SK-N-SH (cell line): ENCODE measurements around the gene APOO. TPM values are rescaled to one million over a fixed set of nuclear protein-coding genes. Genes with fewer than 3 reads are reported as not detected.

ENCODE experiments used
- CTCF ChIA-PET: fragments of 300-600, 350-600 bp; formaldehyde crosslinking; extraction: SDS; loops from one replicate; lab custom pipeline; 2021; lab: Yijun Ruan, JAX
- POLR2A ChIA-PET: fragments of 350-600 bp; sonication (Branson Sonifier 250); formaldehyde crosslinking; extraction: SDS; loops from one replicate; lab custom pipeline; 2020; ENCODE audit warnings: antibody characterized with exemption, inconsistent platforms; lab: Yijun Ruan, JAX
- DNase-seq: peaks from one replicate; pipeline ENCODE4 v3.0.0; 2012
- H2AFZ ChIP-seq: fragments of 200-600 bp; sonication (generic); 2 replicates; pipeline ENCODE4 v1.8.1; 2016; ENCODE audit warnings: antibody characterized with exemption, mild to moderate bottlenecking, low read depth
- H3F3A ChIP-seq: fragments of 200-600 bp; sonication (generic); replicated peaks from 2 replicates; pipeline ENCODE3; 2016; ENCODE audit warnings: antibody characterized with exemption, mild to moderate bottlenecking; ENCODE audit not compliant: insufficient read depth
- H3K27ac ChIP-seq, 2 experiments: fragments of 200-500 bp in 1 of 2; fragments of 200-600 bp in 1 of 2; sonication (Bioruptor generic) in 1 of 2; sonication (generic), shearing (Covaris generic) in 1 of 2; 2 replicates each; pipeline versions ENCODE4 v1.5.1 to v1.6.1; 2014 to 2016; ENCODE audit warnings: low read depth in 2 of 2, inconsistent platforms in 1 of 2, low read length in 1 of 2, mild to moderate bottlenecking in 1 of 2, mixed read lengths in 1 of 2
- H3K27me3 ChIP-seq: fragments of 200-600 bp; sonication (generic), shearing (Covaris generic); 2 replicates; pipeline ENCODE4 v1.6.1; 2016; ENCODE audit warnings: mixed run types; ENCODE audit not compliant: insufficient read depth
- H3K36me3 ChIP-seq, 2 experiments: fragments of 200-500 bp in 1 of 2; fragments of 200-600 bp in 1 of 2; sonication (Bioruptor generic) in 1 of 2; sonication (generic) in 1 of 2; replicated peaks in 1 of 2; 2 replicates each; pipeline versions ENCODE3 to v1.5.1; 2014 to 2016; ENCODE audit warnings: low read length in 1 of 2, mild to moderate bottlenecking in 1 of 2; ENCODE audit not compliant: insufficient read depth in 2 of 2, control insufficient read depth in 1 of 2
- H3K4me1 ChIP-seq, 2 experiments: fragments of 200-500 bp in 1 of 2; fragments of 200-600 bp in 1 of 2; sonication (Bioruptor generic) in 1 of 2; sonication (generic), shearing (Covaris generic) in 1 of 2; 2 replicates each; pipeline versions ENCODE4 v1.5.1 to v1.6.1; 2014 to 2016; ENCODE audit warnings: low read depth in 1 of 2, low read length in 1 of 2, mixed run types in 1 of 2; ENCODE audit not compliant: insufficient read depth in 2 of 2, control insufficient read depth in 1 of 2
- H3K4me2 ChIP-seq: fragments of 200-600 bp; sonication (generic), shearing (Covaris generic); 2 replicates; pipeline ENCODE4 v1.6.1; 2017; ENCODE audit warnings: mixed run types
- H3K4me3 ChIP-seq, 2 experiments: fragments of 200-500 bp in 1 of 2; fragments of 200-600 bp in 1 of 2; sonication (Bioruptor generic) in 1 of 2; sonication (generic), shearing (Covaris generic) in 1 of 2; 2 replicates each; pipeline versions ENCODE4 v1.5.1 to v1.8.1; 2014 to 2016; ENCODE audit warnings: low read depth in 2 of 2, inconsistent platforms in 1 of 2, low read length in 1 of 2, mild to moderate bottlenecking in 1 of 2, mixed read lengths in 1 of 2, moderate library complexity in 1 of 2
- H3K79me2 ChIP-seq: fragments of 200-600 bp; sonication (generic); 2 replicates; pipeline ENCODE4 v1.8.1; 2017; ENCODE audit warnings: mild to moderate bottlenecking; ENCODE audit not compliant: insufficient read depth
- H3K9ac ChIP-seq: fragments of 200-600 bp; sonication (generic); 2 replicates; pipeline ENCODE4 v1.6.1; 2017; ENCODE audit warnings: mixed run types
- H3K9me2 ChIP-seq: fragments of 200-600 bp; sonication (generic); 2 replicates; pipeline ENCODE4 v1.6.1; 2017; ENCODE audit warnings: mixed run types
- H3K9me3 ChIP-seq: fragments of 200-600 bp; sonication (generic); 2 replicates; pipeline ENCODE4 v1.6.1; 2017; ENCODE audit warnings: mixed run types, mild to moderate bottlenecking, moderate library complexity
- H4K20me1 ChIP-seq: fragments of 200-600 bp; sonication (generic); 2 replicates; pipeline ENCODE4 v1.6.1; 2017; ENCODE audit warnings: mild to moderate bottlenecking, mixed run types; ENCODE audit not compliant: insufficient read depth
- CHD2 ChIP-seq: fragments of 150-350 bp; IDR thresholded peaks from 2 replicates; pipeline ENCODE4 v1.6.1; 2018; ENCODE audit warnings: low read length; ENCODE audit not compliant: partially characterized antibody
- ELF1 ChIP-seq: IDR thresholded peaks from 2 replicates; pipeline ENCODE4 v1.4.0; 2012
- EZH2phosphoT487 ChIP-seq: fragments of 200-600 bp; sonication (generic); IDR thresholded peaks from 2 replicates; pipeline ENCODE4 v1.6.1; 2017; ENCODE audit warnings: low read depth, mixed run types, mild to moderate bottlenecking, antibody characterized with exemption, moderate library complexity, borderline replicate concordance
- FOSL2 ChIP-seq: IDR thresholded peaks from 2 replicates; pipeline ENCODE4 v1.4.0; 2012; ENCODE audit warnings: low read depth, mild to moderate bottlenecking, moderate library complexity, borderline replicate concordance
- FOXM1 ChIP-seq: IDR thresholded peaks from 2 replicates; pipeline ENCODE4 v1.4.0; 2012; ENCODE audit warnings: low read depth, mild to moderate bottlenecking
- GABPA ChIP-seq: IDR thresholded peaks from 2 replicates; pipeline ENCODE4 v1.4.0; 2012; ENCODE audit warnings: low read depth, mild to moderate bottlenecking
- JUND ChIP-seq: IDR thresholded peaks from 2 replicates; pipeline ENCODE4 v1.4.0; 2012
- MXI1 ChIP-seq: IDR thresholded peaks from 2 replicates; pipeline ENCODE4 v1.6.1; 2012; ENCODE audit warnings: mild to moderate bottlenecking, low read depth, low read length, improper control_type of control experiment
- RAD21 ChIP-seq: IDR thresholded peaks from 2 replicates; pipeline ENCODE4 v1.6.1; 2012; ENCODE audit warnings: mild to moderate bottlenecking, low read length
- RCOR1 ChIP-seq: fragments of 150-350 bp; IDR thresholded peaks from 2 replicates; pipeline ENCODE4 v1.6.1; 2017; ENCODE audit warnings: antibody characterized with exemption, low read length
- RFX5 ChIP-seq: IDR thresholded peaks from 2 replicates; pipeline ENCODE4 v1.6.1; 2012; ENCODE audit warnings: mild to moderate bottlenecking, improper control_type of control experiment, low read length
- RXRA ChIP-seq: IDR thresholded peaks from 2 replicates; pipeline ENCODE4 v1.4.0; 2012; ENCODE audit warnings: low read depth, mild to moderate bottlenecking, borderline replicate concordance
- SIN3A ChIP-seq: IDR thresholded peaks from 2 replicates; pipeline ENCODE4 v1.6.1; 2012; ENCODE audit warnings: low read depth, mild to moderate bottlenecking, low read length, moderate library complexity, borderline replicate concordance
- SMC3 ChIP-seq: IDR thresholded peaks from 2 replicates; pipeline ENCODE4 v1.6.1; 2012; ENCODE audit warnings: low read depth, low read length, improper control_type of control experiment
- TAF1 ChIP-seq: IDR thresholded peaks from 2 replicates; pipeline ENCODE4 v1.6.1; 2012; ENCODE audit warnings: low read depth, mild to moderate bottlenecking, low read length, moderate library complexity, borderline replicate concordance
- TEAD4 ChIP-seq: IDR thresholded peaks from 2 replicates; pipeline ENCODE4 v1.4.0; 2012; ENCODE audit warnings: mild to moderate bottlenecking, borderline replicate concordance; ENCODE audit not compliant: insufficient read depth
- YY1 ChIP-seq: IDR thresholded peaks from 2 replicates; pipeline ENCODE4 v1.4.0; 2012; ENCODE audit warnings: low read depth, mild to moderate bottlenecking
- WGBS: methylation state at CpG from one replicate; pipeline ENCODE4 v1.1.6; 2017; ENCODE audit warnings: low lambda C conversion rate; 5-methylcytosine and 5-hydroxymethylcytosine counted together
- polyA plus RNA-seq, 3 experiments: library from polyadenylated mRNA; depleted of rRNA; stranded (reverse); fragments of >200 nt; gene quantifications; 2 replicates each; pipeline ENCODE4 v1.2.3, GENCODE V29; 2012
- TF ChIP-seq, protein P1 (sequence below): fragments of 200-600 bp; sonication (generic); IDR thresholded peaks from 2 replicates; pipeline ENCODE4 v1.6.1; 2017; ENCODE audit warnings: antibody characterized with exemption, mild to moderate bottlenecking, moderate library complexity
- TF ChIP-seq, protein P2 (sequence below): IDR thresholded peaks from 2 replicates; pipeline ENCODE4 v1.4.0; 2012; ENCODE audit warnings: low read depth, borderline replicate concordance
- TF ChIP-seq, protein P3 (sequence below): IDR thresholded peaks from 2 replicates; pipeline ENCODE4; 2012

APOO gene
- polyA plus RNA-seq, 1 of the 3 experiments (the other 2 are of a cell fraction), result 22.0 TPM

DNA sequence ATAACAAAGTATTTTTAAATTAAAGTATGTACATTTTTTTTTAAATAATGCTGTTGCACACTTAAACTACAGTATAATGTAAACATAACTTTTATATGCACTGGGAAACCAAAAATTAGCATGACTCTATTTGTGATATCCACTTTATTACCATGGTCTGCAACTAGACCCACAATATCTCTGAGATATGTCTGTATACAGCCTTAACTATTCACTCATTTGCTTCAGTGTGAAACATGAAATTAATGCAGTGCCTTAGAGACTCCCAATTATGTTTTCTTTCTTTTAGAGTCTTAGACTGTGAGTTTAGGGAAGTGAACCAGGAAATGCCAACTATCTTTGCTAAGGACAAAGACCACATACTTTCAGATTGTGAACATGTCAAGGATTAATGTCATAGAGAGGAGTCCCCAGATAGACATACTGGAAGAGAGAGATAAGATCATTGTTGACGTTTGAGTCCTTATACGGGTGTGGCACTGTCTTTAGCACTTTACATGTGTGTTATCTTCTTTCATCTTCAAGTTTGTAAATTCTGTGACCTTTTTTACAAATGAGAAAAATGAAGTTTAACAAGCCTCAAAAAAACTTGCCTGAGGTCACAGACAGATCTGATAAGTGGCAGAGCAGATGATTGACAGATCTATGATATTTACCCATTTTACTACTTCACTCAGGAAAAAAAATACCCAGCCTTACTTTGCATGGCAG is 23.3 kb upstream of the APOO start:
- no peaks in the 10 kb centered on the region for H3K9me2 ChIP-seq
- H3K4me1 ChIP-seq, result no peaks in the 10 kb centered on the region
- DNase-seq, result no peak
- POLR2A ChIA-PET, result no interaction called here
- TF ChIP-seq SIN3A, result no peak
- no peak for TF ChIP-seq RFX5
- TF ChIP-seq SMC3, result no peak
- no peak for TF ChIP-seq FOSL2
- no peak for TF ChIP-seq TEAD4
- TF ChIP-seq RAD21, result no peak
- no peak for TF ChIP-seq EZH2phosphoT487
- TF ChIP-seq GABPA, result no peak
- TF ChIP-seq, protein P1, sequence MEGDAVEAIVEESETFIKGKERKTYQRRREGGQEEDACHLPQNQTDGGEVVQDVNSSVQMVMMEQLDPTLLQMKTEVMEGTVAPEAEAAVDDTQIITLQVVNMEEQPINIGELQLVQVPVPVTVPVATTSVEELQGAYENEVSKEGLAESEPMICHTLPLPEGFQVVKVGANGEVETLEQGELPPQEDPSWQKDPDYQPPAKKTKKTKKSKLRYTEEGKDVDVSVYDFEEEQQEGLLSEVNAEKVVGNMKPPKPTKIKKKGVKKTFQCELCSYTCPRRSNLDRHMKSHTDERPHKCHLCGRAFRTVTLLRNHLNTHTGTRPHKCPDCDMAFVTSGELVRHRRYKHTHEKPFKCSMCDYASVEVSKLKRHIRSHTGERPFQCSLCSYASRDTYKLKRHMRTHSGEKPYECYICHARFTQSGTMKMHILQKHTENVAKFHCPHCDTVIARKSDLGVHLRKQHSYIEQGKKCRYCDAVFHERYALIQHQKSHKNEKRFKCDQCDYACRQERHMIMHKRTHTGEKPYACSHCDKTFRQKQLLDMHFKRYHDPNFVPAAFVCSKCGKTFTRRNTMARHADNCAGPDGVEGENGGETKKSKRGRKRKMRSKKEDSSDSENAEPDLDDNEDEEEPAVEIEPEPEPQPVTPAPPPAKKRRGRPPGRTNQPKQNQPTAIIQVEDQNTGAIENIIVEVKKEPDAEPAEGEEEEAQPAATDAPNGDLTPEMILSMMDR, result no peak
- TF ChIP-seq, protein P2, sequence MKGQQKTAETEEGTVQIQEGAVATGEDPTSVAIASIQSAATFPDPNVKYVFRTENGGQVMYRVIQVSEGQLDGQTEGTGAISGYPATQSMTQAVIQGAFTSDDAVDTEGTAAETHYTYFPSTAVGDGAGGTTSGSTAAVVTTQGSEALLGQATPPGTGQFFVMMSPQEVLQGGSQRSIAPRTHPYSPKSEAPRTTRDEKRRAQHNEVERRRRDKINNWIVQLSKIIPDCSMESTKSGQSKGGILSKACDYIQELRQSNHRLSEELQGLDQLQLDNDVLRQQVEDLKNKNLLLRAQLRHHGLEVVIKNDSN, result no peak
- no peak for TF ChIP-seq FOXM1
- no peak for TF ChIP-seq RXRA
- TF ChIP-seq, protein P3, sequence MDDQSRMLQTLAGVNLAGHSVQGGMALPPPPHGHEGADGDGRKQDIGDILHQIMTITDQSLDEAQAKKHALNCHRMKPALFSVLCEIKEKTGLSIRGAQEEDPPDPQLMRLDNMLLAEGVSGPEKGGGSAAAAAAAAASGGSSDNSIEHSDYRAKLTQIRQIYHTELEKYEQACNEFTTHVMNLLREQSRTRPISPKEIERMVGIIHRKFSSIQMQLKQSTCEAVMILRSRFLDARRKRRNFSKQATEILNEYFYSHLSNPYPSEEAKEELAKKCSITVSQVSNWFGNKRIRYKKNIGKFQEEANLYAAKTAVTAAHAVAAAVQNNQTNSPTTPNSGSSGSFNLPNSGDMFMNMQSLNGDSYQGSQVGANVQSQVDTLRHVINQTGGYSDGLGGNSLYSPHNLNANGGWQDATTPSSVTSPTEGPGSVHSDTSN, result no peak
- TF ChIP-seq JUND, result no peak
- no peak for TF ChIP-seq TAF1
- no peak for TF ChIP-seq CHD2
- TF ChIP-seq ELF1, result no peak
- TF ChIP-seq MXI1, result no peak
- no peak for TF ChIP-seq RCOR1
- TF ChIP-seq YY1, result no peak
- TF ChIP-seq, all 33 proteins: peak for 0
- no peak overlapping the region for H3K9ac ChIP-seq
- no peak overlapping the region for H3K4me3 ChIP-seq
- H2AFZ ChIP-seq, result no peak overlapping the region
- H3K36me3 ChIP-seq, result no peaks in the 10 kb centered on the region
- CTCF ChIA-PET, result interaction anchor here (1.3 kb wide), 1 partner anchor 23 kb away, joined by 3 read pairs; the partner anchor contains the start of genes APOO and CXorf58
- H3K79me2 ChIP-seq, result no peaks in the 10 kb centered on the region
- no peaks in the 10 kb centered on the region for H3F3A ChIP-seq
- 4% methylated on average over 2 of the region's 2 CpGs for WGBS
- H3K9me3 ChIP-seq, result no peaks in the 10 kb centered on the region
- no peak overlapping the region for H3K4me2 ChIP-seq
- no peak overlapping the region for H3K27ac ChIP-seq
- H4K20me1 ChIP-seq, result no peaks in the 10 kb centered on the region
- no peaks in the 10 kb centered on the region; the same call in 1 of the 2 replicates for H3K27me3 ChIP-seq
